HG03280 (cell line): ENCODE data around the gene BMP7.
"Not testable (repeated sequence)": the region's sequence is repeated elsewhere in the genome, so short reads cannot be mapped to it uniquely, and the experiment has no call there.

Source experiments
- ATAC-seq: cut with Tn5 transposase; IDR thresholded peaks from one replicate; pipeline ENCODE4 v1.9.1; 2021; ENCODE audit warnings: mild to moderate bottlenecking, moderate library complexity; ENCODE audit not compliant: unreplicated experiment

Gene BMP7

DNA sequence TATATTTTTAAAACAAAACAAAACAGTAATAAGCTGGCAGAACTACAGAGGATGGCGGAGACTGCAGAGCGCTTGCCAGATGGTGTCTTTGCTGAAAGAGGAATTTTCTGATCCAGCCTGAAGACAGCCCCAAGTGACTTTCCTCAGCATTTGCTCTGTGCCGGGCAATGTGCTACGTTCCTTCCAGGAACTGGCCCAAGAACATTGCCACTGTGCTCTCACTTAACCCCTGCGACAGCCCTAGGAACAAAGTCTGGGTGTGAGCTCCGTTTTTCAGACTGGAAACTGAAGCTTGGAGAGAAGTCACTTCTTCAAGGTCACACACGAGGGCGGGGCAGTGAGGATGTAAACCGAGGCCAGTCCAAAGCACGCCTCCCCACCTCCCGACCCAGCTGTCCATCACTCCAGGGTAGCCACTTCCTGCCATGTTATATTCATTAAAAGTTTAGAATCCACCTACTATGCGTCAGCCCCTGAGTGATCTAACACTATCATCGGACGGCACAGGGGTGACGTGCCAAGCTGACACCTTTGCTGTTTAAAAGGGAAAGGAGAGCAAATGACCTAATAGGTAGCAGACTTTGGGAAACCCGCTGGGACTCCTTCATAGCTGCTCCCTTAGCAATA lies 22.3 kb upstream of the BMP7 start:
- no peak for ATAC-seq

DNA sequence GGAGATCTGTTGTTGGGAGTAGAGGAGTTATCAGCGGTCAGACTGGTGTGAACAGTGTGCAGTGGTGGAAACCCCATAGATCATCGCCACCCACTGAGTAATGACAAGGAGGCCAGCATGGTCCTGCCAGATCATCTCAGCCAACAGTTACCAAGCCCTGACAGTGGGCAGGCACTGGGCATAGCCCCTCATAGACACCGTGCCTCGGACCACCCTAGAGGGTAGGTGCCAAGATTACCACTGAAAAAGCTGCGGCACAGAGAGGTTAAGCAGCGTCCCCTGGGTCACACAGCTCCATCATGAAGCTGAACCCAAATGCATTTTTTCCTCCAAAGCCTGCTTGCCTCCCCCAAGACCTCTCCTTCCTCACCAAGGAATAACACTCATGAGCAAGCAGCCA lies 21.5 kb upstream of the BMP7 start:
- no peak for ATAC-seq

DNA sequence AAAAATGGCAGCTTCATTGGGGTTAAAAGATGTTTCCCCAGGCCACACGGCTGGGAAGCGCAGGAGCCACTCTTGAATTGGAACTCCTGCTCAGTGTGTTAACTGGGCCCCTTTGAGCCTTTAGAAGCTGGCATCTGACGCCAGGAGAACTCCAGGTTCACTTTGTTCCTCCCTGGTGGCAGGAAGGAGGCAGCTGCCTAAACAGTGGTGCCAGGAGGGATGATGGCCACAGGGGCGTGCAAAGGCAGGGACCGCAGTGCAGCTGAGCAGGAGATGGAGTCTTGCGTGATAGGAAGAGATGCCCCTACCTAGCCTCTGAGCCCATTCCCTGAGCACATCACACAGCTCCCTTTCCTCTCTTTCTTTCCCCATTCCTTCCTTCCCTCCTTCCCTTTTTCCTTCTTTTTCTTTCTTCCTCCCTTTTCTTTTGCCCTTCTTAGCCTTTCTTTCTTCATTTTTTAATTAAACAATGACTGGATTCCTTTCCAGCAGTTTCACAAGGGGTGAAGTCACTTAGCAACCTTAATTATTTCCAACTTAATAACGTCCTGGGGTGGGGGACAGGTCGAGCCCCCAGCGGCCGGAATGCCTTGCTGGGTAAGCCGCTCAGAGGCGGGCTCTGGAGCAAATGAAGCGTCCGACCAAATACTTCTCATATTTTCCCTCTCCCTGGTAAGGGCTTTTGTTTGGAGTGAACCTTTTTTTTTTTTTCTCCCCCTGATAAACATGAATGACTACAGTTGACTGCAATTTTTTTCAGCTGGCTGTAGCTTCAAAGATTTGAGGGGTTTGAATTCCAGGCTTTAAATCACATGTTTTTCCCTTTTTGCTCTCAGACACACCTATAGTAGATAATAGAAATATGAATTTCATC lies 20.8 kb upstream of the BMP7 start:
- no peak for ATAC-seq

DNA sequence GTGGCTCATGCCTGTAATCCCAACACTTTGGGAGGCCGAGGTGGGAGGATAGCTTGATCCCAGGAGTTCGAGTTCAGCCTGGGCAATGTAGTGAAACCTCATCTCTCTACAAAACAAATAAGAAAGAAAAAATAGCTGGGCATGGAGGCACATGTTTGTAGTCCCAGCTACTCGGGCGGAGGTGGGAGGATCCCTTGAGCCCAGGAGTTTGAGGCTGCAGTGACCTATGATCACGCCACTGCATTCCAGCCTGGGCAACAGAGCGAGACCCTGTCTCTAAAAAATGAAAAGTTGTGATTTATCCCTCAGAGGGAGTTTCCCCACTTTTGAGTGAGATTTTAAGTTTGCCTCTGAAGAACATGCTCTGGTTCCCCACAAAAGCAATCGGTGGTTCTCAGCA lies 17.4 kb upstream of the BMP7 start:
- ATAC-seq, result no peak

DNA sequence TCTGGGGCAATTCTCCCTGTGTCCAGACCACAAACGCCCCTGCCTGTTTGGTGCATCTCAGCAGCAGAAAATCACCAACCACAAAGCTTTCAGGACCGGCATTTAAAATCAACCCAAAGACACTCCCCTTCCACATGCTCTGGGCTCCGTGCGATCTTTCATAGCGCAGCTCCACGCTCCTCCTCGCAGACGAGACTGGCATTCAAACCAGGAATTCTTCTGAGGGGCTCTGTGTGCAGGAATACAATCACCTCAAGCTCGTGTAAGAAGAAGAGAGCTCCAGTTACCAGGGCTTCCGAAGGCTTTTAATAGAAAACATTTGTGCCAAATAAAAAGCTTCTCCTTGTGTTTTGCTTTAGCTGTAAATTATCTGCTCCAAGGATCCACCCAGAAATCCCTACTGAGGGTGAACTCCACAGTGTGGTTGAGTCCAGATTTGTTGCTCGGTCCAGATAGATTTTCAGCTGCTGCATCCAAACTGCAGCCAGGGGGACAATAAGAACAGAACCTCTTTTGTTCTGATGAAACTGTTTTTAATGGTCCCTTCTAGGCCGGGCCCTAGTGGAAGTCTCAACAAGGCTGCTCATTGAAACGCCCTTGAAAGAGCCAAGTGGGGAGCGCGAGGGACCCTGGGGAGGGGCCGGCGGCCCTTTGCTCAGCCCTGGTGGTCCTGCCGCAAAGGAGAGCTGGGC lies 16.4 kb upstream of the BMP7 start:
- no peak for ATAC-seq

DNA sequence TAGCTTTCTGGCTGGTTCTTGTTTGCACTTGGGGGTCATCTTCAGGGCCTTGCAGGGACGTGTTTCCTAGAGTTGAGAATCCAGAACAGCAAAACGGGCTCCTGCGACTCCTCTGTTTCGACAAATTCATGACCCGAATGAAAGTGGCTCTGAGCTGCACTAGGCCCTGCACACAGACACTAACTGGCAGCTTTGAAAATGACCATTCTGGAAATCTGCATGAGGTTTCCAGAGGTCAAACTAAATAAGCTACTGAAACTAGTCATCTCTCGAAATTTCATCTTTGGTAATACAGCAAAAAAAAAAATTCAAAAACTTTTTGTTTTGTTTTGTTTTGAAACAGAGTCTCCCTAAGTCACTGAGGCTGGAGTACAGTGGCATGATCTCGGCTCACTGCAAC lies 15.5 kb upstream of the BMP7 start:
- ATAC-seq, result no peak

DNA sequence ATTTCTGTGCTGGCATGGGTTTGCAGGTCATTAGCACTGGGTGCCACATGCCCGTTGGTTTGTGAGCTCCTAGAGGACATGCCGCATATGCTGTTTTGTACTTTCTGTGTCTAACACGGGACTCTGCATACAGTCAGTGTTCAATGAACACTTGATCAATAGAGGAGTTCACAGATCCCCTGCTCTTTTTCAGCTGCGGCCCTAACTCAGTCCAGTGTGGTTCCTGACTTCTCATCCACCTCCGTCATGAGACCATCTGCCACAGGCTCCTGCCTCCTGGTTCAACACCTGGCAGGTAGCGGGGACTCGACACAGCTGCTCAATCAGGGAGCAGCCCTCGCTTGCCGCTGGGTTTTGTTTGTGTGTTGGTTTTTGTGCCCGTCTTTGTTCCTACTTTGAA lies 13.8 kb upstream of the BMP7 start:
- no peak for ATAC-seq

DNA sequence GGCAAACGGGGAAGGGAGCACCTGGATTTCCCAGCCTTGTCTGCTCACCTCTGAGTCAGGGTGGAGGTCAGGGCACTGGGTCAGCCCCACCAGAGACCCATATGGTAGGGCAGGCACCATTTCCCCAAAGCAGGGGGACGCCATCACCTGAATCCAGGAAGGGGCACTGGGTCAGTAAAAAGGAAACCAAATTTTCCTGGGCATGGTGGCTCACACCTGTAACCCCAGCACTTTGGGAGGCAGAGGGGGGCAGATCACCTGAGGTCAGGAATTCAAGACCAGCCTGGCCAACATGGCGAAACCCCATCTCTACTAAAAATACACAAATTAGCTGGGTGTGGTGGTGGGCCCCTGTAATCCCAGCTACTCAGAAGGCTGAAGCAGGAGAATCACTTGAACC lies 13.1 kb upstream of the BMP7 start:
- not testable (repeated sequence) for ATAC-seq

DNA sequence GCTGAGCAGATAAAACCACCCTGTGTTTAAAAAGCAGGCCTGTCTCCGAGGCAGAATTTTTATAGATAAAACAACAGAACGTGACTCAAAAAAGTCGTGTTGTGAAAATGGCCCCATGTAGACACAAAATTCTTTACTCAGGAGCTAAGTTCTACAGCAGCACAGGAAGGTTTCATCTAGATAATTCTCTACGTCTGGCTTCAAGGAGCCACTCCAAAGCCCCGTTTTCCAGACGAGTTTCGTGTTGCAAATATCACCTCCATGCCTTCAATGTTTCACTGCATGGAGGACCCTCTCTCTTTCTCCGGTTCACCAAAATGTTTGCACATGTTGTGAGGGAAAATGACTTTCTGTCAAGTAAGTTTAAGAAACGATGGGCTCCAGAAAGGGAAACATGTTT lies 12.0 kb upstream of the BMP7 start:
- ATAC-seq, result no peak

DNA sequence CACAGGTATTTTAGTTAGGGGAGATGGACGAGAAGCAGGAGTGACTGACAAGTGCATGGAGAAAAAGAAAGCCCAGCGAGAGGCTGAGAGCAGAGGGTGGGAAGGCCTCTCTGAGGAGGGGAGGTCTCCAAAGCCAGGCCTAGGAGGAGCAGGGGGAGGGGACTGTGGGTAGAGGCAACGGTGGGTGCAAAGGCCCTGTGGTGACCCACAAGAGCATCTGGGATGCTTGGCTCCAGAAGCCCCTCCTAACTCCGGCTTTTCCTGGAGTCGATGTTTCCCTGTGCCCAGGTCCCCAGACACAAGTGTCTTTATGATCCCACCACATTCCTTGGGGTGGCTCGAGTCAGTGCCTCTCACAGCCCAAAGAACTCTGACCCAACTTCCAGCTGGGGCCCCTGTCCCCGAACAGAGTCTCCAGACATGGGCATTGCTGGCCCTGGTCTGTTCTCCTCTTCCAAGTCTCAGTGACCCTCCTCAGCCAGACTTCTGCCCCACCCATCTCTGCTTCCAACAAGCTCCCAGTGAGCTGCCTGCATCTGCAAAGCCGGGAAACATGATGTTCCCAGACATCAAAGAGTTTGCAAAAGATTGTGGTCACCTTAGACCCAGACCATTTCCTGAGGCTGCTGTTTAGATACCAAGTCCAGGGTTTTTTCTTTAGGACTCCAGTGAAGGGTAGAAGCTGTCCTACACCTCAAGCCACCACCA lies 11.1 kb upstream of the BMP7 start:
- ATAC-seq, result no peak

DNA sequence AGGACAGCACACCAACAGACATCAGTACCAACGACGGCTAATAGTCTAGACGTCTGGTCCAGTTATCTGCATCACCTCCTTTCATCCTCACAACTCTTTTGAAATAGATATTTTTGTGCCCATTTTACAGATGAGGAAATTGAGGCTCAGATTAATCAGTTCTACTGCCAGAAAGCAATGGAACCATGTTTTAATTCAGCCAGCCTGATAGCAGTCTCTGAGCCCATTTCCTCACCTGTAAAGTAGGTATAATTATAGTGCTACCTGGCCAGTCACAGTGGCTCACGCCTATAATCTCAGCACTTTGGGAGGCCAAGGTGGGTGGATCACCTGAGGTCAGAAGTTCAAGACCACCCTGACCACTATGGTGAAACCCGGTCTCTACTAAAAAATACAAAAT lies 9.8 kb upstream of the BMP7 start:
- no peak for ATAC-seq

DNA sequence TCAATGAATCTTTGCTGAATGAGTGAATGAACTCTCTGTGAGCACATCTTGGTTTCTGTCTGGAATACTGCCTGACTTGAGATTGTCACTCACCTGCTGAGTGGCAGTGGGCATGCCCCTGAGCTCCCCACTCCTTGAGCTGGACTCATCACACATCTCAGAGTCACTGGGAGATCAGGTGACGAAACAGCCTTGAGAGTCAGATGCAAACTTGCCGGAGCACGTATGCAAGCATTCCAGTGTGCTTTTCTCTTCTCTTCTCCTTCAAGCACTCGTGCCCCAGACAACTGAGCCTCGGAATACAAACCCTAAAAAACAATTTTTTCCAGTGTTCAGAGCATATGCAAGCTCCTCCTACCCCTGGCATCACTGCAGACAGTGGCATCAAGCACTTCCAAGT lies 9.4 kb upstream of the BMP7 start:
- ATAC-seq, result no peak

DNA sequence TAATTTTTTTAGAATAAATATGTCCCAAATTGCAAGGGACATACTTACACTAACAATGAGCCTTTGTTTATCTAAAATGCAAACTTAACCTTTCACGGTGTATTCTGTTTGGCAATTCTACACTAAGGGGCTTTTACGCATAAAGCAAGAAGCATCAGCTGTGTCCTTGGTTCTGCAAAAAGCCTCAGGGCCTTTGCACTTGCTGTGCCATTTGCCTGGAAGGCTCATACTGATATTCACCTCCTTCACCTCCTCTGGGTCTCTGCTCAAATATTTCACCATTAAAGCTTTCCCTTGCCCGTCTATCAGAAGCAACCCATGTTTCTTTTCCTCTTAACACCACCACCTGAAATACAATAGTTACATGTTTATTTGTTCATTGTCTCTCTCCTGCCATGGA lies 8.9 kb upstream of the BMP7 start:
- no peak for ATAC-seq

DNA sequence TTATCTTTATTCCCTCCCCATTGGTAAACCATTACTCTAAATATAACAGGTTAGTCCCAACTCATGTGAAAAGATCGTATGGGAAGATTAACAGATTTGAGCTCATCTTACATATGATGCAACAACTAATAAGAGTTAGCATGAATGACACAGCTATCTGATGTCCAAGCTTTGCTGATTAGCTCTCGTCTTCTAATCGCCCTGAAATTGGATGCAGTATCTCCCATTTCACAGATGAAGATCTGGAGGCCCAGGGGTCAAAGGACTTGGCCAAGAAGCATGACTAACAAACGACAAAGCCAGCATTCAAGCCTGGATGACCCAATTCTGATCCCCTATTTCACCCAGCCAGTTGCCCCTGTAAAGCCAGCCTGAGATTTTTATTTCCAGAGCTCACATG lies 8.4 kb upstream of the BMP7 start:
- ATAC-seq, result no peak

DNA sequence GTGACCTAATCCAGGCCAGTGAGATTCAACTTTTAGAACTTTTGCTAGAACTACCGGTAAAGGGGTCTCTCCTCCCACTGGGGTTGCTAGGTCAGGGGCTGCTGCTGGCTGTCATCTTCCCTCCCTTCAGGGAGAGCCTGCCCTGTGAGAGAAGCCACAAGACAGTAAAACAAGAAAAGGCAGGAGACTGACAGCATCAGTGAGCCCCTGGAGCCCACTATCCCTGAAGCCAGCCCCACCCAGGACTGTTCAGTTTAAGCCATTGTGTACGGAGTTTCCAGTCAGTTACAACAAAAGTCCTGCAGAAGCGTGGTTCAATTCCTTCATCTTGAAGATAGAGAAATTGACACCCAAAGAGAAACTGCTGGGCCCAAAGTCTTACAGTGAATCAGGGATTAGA lies 7.9 kb upstream of the BMP7 start:
- no peak for ATAC-seq

DNA sequence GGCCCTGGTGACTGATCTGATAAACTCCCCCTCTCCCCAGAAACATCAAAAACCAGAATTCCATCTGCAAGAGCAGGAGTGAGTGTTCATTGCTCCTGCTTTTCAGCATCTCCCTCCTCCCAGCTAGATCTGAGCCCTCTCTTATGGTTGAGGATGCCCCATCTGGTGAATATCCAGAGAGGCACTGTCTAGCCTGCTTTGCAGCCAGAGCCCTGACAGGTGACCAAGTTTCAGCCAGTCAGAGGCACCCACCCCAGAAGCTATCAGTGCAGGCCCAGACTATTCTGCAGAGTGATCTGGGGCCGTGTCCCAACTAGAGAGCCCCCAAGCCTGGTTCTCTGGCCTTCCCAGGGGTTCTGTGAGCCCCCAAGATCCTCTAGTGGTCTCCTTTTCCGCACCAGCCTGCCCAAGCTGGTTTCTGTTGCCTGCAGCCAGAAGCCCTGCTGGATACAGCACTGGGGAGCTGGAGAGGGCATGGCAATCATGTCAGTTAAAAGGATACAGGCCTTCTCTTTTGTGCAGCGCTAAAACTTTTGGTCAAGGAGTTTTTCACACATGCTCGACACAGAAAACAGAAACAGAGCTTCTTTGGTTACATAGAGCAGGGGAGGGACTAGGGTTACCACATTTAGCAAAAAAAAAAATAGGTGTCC lies 6.6 kb upstream of the BMP7 start:
- ATAC-seq, result no peak

DNA sequence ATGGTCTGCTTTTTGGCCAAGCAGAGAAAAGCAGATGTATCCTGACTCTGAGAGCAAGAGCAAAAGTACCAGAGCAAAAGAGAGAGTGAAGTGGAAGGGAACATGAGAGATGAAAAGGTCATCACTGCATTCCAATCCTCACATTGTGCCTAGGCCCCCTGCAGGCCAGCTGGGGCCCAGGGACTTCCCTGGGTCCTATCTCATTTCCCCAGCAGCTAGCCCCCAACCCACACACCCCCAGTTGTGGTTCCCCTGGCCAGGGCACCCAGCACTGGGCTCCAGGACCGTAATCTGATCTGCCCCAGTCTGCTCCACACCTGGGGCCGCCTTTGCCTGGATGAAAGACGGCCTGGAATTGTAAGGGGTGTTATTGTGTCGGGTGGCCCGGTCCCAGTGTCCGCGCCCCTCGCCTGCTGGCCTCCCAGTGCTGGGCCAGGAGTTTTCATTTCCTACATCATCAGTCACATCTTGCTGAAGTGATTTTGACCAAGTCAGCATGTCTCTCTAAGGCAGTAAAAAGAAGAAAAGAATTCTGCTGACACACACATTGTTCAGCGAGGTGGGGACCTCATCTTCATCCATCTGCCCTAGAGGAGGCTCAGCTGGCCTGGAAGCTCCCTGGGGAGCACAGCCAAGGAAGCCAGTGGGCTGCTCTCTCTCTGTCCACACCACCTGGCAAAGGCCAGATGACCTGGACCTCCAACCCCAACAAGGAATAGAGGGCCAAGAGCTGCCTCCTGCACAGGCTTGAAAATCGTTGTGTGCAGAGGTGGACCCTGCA lies 4.0 kb upstream of the BMP7 start:
- no peak for ATAC-seq

DNA sequence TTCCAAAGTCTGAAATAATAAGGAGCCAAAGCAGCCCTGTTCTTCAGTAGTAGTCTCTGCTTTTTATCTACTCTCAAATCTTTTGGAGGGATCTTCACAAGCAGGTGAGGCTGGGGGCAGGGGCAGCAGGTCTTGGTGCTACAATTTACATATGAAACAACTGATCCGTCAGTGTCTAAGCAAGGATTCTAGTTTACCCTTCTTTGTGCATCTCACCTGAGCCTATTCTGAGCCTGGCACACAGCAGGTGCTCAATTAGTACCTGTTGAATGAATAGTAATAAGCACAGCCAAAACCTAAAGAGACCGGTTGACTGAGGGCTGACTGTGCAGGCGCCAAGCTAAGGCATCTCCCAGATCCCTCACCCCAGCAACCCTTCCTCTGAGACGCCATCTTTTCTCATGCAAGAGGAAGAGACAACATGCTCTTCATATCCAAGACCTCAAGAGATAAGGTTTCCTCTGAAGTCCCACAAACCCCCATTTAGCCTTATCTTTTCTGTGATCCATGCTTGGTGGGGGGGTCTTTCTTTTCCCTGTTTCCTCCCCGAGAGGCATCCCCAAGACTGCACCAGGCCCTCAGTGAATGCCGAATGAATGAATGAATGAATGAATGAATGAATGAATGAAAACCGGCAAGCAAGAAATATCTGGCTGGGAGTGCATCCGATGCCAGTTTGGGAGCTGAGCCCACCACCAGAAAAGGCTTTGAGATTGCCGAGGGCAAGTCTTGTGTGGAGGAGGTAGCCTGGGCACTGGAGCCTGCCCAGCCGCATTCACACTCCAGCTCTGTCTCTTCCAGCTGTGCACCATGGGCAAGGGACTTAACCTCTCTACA lies 2.9 kb upstream of the BMP7 start:
- no peak for ATAC-seq

DNA sequence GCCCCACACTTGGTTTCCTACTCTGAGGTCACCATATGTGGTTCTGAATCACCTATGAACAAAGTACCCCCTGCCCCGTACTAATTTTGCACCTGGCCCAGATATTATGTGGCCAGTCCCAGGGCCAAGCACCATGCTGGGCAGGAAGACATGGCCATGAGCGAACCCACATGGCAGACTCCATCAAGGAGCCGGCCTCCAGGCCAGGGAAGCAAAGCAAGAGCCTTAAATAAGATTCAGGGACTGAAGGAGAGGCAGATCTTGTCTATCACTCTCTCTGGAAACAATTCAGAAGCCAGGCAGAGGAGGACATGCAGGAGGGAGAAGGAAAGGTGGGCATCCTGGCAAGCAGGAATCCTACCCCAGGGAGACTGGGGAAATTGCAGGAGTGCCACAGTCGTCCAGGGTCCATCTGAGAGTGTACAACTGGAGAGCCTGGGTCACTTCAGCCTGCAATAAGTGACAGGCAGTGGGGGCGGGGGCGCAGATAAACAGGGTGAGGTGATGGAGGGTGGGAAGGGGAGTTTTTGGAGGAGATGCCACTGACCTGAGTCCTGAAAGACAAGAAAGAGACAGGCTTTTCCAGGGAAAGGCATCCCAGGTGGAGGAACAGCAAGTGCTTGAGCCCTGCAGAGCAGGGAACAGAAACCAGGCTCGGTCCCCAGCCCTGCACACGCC lies 2.1 kb upstream of the BMP7 start:
- ATAC-seq, result no peak
